Chondrocyte (in vitro differentiated cells): ENCODE measurements around the gene ADAM19. TPM values are rescaled to one million over a fixed set of nuclear protein-coding genes. Genes with fewer than 3 reads are reported as not detected.

ENCODE experiments used
- DNase-seq: peaks from one replicate; pipeline ENCODE4 v3.0.0; 2021; ENCODE audit warnings: mixed read lengths, low spot score
- H3K27ac Mint-ChIP-seq: one replicate; pipeline ENCODE4 v1.8.0; 2021; ENCODE audit warnings: mild to moderate bottlenecking, moderate library complexity, mixed read lengths; ENCODE audit not compliant: unreplicated experiment
- H3K27me3 Mint-ChIP-seq: 2 replicates; pipeline ENCODE4 v1.8.0; 2021; ENCODE audit warnings: low read depth, mixed read lengths
- H3K36me3 Mint-ChIP-seq: 2 replicates; pipeline ENCODE4 v1.8.0; 2021; ENCODE audit warnings: low read depth, mixed read lengths
- H3K4me1 Mint-ChIP-seq: 2 replicates; pipeline ENCODE4 v1.8.0; 2021; ENCODE audit warnings: low read depth, mild to moderate bottlenecking, mixed read lengths
- H3K4me3 Mint-ChIP-seq: one replicate; pipeline ENCODE4 v1.8.0; 2021; ENCODE audit warnings: mild to moderate bottlenecking, moderate library complexity, mixed read lengths; ENCODE audit not compliant: unreplicated experiment
- H3K9me3 Mint-ChIP-seq: 2 replicates; pipeline ENCODE4 v1.8.0; 2021; ENCODE audit warnings: low read depth, mixed read lengths
- total RNA-seq: library from RNA; stranded (reverse); gene quantifications from 3 replicates; pipeline ENCODE4 v1.2.1, GENCODE V29; 2021
- TF ChIP-seq, protein P1 (sequence below): fragments of 200-600 bp; sonication (generic); IDR thresholded peaks from 2 replicates; pipeline ENCODE4 v1.5.0; 2021; ENCODE audit warnings: antibody characterized with exemption, mild to moderate bottlenecking, moderate library complexity

ADAM19 gene
- total RNA-seq, 1 donor from 2014 or later: 125 TPM

DNA sequence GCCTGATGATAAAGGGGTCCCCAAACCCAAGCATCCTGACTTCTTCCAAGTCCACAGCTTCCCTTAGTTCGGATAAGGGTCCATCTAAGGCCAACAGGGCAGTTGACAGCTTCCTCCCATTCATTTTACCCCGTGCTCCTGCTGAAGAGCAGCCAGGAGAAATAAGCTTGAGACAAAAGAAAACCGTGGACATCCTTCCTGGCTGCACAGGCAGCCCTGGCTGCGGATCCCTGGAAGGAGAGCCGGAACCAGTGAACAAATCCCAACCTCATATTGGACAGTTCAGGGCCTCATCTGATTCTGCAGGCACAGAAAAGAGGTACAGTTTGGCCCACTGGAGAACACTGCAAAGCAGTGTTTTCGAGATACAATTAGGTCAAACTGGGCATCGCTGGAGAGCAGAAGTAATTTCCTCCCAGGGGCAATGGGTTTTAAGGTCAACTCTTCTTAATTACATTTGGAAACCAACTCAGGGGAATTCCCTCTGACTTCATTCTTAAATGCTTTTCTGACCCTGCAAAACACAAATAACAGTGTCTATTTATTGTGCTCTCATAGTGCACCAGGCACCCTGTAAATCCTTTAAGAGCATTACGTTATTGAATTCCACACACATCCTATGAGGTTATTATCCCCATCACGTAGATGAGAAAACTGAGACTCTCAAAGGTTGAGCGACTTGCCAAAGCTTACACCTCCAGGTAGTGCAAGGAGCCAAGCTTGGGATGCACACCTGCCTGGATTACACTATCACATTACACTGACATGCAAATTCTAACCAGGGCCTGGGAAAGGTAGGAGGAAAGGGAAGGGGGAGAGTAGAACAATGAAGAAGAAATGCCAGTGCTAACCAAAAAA is 21.2 kb downstream of the ADAM19 start:
- TF ChIP-seq, protein P1, sequence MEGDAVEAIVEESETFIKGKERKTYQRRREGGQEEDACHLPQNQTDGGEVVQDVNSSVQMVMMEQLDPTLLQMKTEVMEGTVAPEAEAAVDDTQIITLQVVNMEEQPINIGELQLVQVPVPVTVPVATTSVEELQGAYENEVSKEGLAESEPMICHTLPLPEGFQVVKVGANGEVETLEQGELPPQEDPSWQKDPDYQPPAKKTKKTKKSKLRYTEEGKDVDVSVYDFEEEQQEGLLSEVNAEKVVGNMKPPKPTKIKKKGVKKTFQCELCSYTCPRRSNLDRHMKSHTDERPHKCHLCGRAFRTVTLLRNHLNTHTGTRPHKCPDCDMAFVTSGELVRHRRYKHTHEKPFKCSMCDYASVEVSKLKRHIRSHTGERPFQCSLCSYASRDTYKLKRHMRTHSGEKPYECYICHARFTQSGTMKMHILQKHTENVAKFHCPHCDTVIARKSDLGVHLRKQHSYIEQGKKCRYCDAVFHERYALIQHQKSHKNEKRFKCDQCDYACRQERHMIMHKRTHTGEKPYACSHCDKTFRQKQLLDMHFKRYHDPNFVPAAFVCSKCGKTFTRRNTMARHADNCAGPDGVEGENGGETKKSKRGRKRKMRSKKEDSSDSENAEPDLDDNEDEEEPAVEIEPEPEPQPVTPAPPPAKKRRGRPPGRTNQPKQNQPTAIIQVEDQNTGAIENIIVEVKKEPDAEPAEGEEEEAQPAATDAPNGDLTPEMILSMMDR: no peak
- H3K36me3 Mint-ChIP-seq: peaks cover 6% of the 10 kb centered on the region
- no peaks in the 10 kb centered on the region for H3K9me3 Mint-ChIP-seq
- H3K27ac Mint-ChIP-seq: peak overlapping the region; percentile 11
- H3K4me1 Mint-ChIP-seq: peaks cover 58% of the 10 kb centered on the region
- no peak for DNase-seq
- H3K4me3 Mint-ChIP-seq: no peak overlapping the region
- no peaks in the 10 kb centered on the region for H3K27me3 Mint-ChIP-seq

DNA sequence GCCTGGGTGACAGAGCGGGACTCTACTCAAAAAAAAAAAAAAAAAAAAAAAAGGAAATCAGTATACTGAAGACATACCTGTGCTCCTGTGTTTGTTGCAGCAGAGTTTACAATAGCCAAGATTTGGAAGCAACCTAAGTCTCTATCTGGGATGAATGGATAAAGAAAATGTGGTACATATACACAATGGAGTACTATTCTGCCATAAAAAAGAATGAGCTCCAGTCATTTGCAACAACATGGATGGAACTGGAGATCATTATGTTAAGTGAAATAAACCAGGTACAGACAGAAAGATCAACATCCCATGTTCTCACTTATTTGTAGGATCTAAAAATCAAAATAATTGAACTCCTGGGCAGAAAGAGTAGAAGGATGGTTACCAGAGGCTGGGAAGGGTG is 22.9 kb downstream of the ADAM19 start:
- Mint-ChIP-seq H3K9me3 (no peaks in the 10 kb centered on the region), H3K4me1 (peaks cover 58% of the 10 kb centered on the region), H3K4me3 (no peak overlapping the region), H3K27me3 (no peaks in the 10 kb centered on the region), H3K36me3 (peaks cover 8% of the 10 kb centered on the region), H3K27ac (peak overlapping the region; percentile 59)
- DNase-seq: no peak
- TF ChIP-seq, protein P1: no peak

DNA sequence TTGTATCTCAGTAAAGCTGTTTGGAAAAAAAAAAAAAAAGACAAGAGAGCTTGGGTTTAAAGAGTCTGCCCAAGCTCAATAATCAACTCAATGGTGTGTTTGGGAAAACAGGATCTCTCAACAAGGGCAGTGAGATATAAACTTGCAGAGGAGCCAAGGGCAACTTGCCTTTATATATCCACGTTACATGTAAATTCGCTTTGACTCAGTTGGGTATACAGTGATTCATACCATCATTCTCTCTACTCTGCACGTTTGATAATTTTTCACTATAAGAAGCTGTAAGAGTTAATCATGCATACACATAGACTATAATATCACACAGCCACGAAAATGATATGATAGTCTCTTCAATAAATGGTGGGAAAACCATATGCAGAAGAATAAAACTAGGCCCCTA is 24.9 kb downstream of the ADAM19 start:
- no peak for DNase-seq
- H3K27ac Mint-ChIP-seq: peak overlapping the region; percentile 70
- H3K4me1 Mint-ChIP-seq: peaks cover 61% of the 10 kb centered on the region
- no peak overlapping the region for H3K4me3 Mint-ChIP-seq
- TF ChIP-seq, protein P1: no peak
- peaks cover 8% of the 10 kb centered on the region for H3K36me3 Mint-ChIP-seq
- no peaks in the 10 kb centered on the region for H3K9me3 Mint-ChIP-seq
- H3K27me3 Mint-ChIP-seq: no peaks in the 10 kb centered on the region

DNA sequence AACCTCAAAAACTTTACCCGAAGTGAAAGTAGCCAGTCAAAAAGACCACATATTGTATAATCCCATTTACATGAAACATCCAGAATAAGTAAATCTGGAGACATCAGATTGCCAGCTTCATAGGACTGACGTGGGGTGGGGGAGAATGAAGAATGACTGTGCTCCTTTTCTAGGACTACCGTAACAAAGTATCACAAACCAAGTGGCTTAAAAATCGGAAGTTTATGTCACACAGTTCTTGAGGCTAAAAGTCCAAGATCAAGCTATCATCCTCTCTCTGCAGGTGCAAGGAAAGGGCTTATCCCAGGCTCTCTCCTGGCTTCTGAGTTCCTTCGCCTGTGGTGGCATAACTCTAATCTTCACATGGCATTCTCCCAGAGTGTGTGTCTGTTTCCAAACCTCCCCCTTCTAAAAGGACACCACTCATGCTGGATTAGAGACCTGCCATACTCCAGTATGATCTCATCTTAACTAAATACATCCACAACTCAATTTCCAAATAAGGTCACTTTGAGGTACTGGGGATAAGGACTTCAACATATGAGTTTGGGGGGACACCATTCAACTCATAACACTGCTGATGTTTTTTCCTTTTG is 25.5 kb downstream of the ADAM19 start:
- no peaks in the 10 kb centered on the region for H3K27me3 Mint-ChIP-seq
- no peak overlapping the region for H3K4me3 Mint-ChIP-seq
- H3K36me3 Mint-ChIP-seq: peaks cover 8% of the 10 kb centered on the region
- H3K9me3 Mint-ChIP-seq: no peaks in the 10 kb centered on the region
- peaks cover 63% of the 10 kb centered on the region for H3K4me1 Mint-ChIP-seq
- peak overlapping the region; percentile 70 for H3K27ac Mint-ChIP-seq
- TF ChIP-seq, protein P1: no peak
- no peak for DNase-seq

DNA sequence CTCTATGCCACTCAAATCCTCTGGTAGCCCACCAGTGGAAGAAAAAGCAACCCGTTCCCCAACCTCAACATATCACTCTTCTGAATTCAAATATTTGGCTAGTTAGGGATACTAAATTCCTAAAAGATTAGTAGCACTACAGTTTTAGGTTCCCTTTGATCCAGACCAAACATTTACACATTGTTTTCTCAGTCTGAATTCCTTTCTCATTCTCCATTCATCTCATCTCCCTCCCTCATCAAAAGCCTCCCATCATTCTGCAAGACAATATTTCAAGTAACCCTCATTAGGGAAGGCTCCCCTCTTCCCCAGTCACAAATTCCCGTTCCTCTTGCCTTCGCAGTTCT is 26.3 kb downstream of the ADAM19 start:
- Mint-ChIP-seq H3K4me1 (peaks cover 64% of the 10 kb centered on the region), H3K9me3 (no peaks in the 10 kb centered on the region), H3K27me3 (no peaks in the 10 kb centered on the region), H3K36me3 (peaks cover 8% of the 10 kb centered on the region), H3K4me3 (no peak overlapping the region), H3K27ac (peak overlapping the region; percentile 68)
- no peak for DNase-seq
- TF ChIP-seq, protein P1: no peak
